ENCODE results near the gene TXNRD1.
"Not testable (repeated sequence)": the region's sequence is repeated elsewhere in the genome, so short reads cannot be mapped to it uniquely, and the experiment has no call there.

Gene TXNRD1

DNA sequence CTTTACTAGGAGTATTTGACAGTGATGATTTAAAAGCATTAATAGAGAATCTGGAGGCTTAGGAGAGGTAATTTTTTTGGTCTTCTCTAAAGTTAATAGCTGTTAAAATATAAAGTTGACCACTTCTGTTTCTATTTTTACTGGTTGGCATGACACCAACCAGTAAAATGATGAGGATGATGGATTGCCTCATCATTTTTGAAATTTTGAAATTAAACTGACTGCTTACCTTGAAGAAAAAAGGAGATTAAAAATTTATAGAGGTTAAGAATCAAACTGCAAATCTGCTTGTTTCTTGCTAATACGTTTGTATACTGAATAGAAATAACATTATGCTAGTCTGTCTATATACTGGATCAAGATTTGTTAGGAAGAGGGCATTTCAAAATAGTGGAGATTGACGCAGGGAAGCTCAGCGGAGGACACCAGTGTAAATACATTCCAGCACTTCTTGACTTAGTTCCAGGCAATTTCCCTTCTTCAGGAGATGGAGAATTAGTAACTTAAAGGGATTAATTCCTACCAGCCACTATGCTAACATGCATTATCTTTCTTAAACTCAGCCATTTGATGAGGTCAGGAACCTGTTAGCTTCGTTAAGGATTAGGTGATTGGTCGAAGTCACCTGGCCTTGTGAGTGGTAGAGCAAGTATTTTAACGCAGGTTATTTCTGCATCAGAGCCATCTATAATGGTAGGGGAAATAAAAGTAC lies 91.5 kb downstream of the TXNRD1 start:
- DNase-seq = no peak

GRCh38 chr12:104307655-104308000 lies 92.0 kb downstream of the TXNRD1 start:
- no peak for DNase-seq

GRCh38 chr12:104309446-104309993 lies 93.9 kb downstream of the TXNRD1 start:
- no peak for DNase-seq

- no peak for DNase-seq
Measured at GRCh38 chr12:104310751-104311633, 95.4 kb downstream of the TXNRD1 start.

DNA sequence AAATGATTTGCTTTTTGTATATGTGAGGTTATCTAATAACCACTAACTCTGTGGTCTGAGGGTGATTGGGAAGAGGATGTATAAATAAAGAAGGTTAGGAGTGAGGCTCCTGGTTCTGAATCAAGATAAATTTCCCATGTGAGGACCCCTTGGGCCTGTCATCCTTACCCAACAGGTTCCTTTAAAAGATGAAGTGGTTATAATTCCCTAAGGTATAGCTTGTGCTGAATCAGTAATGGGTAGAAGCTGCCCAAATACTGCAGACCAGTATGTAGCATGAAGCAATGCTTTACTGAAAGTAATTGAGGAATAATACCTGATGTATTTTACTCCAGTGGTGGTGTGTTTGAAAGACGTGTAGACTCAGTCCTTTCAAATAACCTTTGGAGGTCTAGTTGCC lies 96.6 kb downstream of the TXNRD1 start:
- no peak for DNase-seq

DNA sequence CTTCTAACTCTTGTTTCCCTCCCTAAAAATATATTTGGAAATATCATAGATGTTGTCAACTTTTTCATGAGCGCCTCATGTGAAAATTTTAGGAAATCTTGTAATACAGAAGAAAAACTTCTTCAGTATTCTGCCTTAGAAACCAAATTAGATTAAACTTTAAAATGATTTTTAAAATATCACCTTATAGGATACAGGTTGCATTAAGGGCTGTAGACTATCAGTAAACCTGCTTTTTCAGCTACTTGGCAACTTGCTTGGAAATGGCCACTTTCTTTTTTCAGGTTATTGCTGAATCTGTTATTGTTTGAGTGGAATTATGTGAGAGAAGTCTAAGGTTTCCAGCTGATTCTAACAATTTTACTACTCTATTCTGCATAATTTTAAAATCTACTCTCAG lies 97.1 kb downstream of the TXNRD1 start:
- DNase-seq = no peak

DNA sequence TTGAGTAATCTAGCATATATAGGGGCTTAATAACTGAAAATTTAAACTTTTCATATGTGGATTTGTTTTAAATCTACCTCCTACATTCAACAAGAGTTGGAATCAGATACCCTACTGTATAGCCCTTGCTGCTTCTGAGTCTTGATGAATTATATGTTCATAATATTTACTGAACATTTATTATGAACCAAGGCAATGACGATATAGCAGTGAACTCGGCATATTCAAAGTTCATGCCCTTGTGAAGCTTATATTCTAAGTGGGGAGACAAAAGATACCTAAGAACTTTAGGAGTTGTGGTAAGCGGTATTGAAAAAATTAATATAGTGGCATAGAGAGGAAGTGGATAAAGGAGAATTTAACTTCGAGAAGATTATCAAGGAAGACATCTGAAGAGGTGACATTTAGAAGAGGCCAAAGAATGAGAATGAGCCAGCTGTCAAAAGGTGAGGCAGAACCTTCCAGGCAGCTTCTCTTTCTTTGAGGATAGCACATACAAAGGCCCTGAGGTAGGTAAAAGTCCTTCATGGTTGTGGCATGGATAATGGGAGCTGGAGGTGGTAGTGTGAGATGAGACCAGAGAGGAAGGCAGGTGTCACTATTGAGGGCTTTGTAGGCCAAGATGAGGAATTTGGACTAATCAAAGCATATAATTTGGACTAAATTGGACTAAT lies 98.1 kb downstream of the TXNRD1 start:
- no peak for DNase-seq

GRCh38 chr12:104314242-104314614 lies 98.6 kb downstream of the TXNRD1 start:
- no peak for DNase-seq

DNA sequence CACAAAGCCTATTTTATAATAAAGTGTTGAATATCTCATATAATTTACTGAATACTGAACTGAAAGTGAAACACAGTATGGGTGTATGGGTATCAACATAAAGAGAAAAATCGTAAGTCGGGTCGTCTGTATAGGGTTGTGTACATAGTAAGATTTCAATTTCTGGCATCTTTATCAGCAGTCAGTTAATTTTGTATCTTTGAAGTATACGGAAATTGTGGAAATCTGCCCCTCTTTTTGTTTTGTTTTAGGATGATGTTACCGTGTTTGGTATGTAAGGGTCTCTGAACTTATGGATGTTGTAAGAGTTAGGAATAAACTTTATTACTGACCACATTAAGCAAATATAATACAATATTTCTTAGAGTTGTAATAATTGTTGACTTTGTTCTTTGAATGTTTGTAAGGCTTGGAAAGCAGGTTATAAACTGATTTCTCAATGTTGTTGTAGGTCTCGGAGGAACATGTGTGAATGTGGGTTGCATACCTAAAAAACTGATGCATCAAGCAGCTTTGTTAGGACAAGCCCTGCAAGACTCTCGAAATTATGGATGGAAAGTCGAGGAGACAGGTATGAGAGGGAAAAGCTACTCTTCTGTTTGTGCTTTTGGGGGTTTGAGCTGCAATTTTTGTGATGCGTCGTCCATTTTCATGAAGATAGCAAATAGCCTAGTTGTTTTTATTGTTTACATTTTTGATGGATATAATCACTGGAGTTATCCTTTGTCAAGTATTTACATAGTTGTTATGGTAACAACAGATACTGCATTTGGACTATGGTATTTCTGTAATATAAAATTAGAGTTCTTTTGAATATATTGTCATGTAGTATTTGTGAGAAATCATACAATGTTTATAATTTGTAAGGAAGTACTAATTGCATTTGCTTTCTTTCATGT lies 100.0 kb downstream of the TXNRD1 start:
- no peak for DNase-seq

DNA sequence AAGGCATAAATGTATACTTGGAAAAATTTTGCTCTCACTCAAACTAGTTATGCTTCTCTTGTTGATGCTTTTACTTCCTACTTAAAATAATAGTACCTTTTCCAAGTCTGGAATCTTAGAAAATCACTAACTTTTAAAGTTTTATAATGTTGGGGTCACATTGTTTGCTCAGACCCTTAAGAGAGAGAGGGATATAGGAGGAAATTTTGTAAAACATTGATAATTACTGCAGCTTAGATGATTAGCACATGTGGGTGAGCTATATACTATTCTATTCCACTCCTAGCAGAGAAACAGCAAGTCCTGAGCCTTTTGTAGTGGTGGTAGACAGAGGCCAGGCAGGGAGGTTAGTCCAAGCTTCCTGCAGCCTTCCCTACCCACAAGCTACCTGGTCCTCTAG lies 101.4 kb downstream of the TXNRD1 start:
- DNase-seq = no peak

DNA sequence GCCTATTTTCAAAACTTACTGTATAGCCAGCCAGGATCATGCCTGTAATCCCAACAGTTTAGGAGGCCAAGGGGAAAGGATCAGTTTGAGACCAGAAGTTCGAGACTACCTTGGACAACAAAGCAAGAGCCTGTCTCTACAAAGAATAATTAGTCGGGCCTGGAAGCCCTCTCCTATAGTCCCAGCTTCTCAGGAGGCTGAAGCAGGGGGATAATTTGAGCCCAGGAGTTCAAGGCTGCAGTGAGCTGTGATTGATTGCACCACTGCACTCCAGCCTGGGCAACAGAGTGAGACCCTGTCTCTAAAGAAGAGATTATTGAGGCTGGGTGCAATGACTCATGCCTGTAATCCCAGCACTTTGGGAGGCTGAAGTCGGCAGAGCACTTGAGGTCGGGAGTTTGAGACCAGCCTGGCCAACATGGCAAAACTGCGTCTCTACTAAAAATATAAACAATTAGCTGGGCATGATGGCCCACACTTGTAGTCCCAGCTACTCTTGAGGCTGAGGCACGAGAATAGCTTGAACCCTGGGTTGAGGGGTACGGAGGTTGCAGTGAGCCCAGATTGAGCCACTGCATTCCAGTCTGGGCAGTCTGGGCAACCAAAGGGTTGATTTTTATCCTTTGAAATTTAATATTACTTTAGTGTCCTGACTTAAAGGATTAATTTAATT lies 102.1 kb downstream of the TXNRD1 start:
- DNase-seq = no peak

- no peak for DNase-seq
Measured at GRCh38 chr12:104319028-104319427, 103.4 kb downstream of the TXNRD1 start.

DNA sequence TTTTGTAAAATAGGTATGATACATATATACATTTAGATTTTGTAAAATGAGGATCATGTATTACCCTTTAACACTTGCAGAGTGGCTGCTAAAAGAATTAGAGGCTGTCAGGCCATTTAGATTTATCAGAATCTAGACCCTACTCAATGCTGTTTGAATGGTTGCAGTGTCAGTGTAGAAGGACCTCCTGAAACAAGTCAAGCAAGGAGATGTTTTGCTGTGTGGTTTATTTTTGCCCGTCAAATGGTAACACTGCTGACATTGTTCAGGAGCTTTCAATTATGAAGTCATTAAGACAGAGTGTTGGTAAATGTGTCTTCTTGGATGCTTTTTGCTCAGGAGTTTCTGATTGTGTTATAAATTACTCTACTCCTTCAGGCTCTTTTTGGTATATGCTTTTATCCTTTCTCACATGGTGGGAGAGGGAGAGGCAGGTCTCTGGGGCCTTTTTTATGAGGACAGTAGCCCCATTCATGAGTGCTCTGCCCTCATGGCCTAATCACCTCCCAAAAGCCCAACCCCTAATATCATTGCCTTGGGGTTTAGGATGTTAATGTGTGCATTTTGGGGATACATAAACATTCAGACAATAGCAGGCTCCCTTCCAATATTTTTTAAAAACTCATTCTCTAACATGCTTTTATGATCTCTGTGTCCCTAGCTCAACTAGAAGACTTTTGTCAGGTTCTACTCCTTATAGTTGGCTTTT lies 104.5 kb downstream of the TXNRD1 start:
- no peak for DNase-seq

GRCh38 chr12:104320627-104321024 lies 105.0 kb downstream of the TXNRD1 start:
- DNase-seq = no peak

GRCh38 chr12:104321949-104322348 lies 106.4 kb downstream of the TXNRD1 start:
- no peak for DNase-seq

GRCh38 chr12:104322533-104322932 lies 107.0 kb downstream of the TXNRD1 start:
- not testable (repeated sequence) for DNase-seq

GRCh38 chr12:104323899-104324298 lies 108.3 kb downstream of the TXNRD1 start:
- DNase-seq = no peak

- DNase-seq = not testable (repeated sequence)
Measured at GRCh38 chr12:104328278-104328677, 112.7 kb downstream of the TXNRD1 start.

- DNase-seq = no peak
Measured at GRCh38 chr12:104328790-104329189, 113.2 kb downstream of the TXNRD1 start.

DNA sequence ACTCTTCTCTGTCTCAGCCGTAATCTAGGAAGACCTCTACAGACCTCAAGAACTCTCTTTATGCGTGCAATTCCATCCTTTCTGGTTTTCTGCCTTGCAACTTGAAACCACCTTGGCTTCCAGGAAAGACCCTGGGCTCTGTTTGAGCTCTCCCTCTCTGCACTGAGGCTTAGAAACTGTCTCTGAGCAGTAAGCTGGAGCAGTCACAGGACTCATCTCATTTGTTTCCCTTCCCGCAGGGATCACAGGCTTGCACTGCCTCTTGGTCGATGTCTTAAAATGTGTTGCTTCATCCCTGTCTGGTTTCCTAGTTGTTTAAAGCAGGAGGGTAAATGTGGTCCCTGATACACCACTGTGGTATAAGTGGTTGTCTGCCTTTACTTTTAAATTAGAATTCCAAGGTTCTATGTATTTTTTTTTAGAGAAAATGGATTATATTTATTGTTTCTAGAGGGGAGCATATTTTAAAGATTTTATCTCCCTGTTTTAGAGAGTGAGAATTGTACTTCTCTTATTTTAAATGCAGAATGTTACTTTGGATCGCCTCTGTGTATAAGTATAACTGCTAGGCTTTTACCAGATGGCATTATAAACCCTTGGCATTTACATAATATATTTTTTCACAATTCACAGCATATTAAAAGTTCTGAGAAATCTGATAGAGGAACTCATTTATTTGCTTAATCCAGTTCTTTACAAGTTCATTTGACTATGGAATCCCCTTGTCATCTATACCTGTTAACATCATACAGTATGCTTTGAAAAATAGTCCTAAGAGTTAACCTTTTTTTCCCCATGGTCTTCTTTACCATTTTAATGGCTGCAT lies 114.3 kb downstream of the TXNRD1 start:
- DNase-seq = no peak
